Stimulated activated CD8-positive, alpha-beta memory T cell treated with anti-CD3 and anti-CD28 coated beads, Interleukin-2, amount 100 ng/mL, for 1 hour (primary cell): ENCODE data around the gene PTPRN2.

ENCODE experiments used
- DNase-seq, 2 donors: peaks; one replicate each; pipeline ENCODE4 v3.0.0-alpha.2; 2020; ENCODE audit warnings: low read depth in 2 of 2

The PTPRN2 gene

GRCh38 chr7:158140538-158141220 lies 446.9 kb downstream of the PTPRN2 start:
- DNase-seq, result no peak

- no peak for DNase-seq
Observed at GRCh38 chr7:158139499-158139898, 448.1 kb downstream of the PTPRN2 start.

GRCh38 chr7:158138329-158138597 lies 449.4 kb downstream of the PTPRN2 start:
- DNase-seq, result no peak

GRCh38 chr7:158137516-158138328 lies 449.9 kb downstream of the PTPRN2 start:
- DNase-seq, result no peak

GRCh38 chr7:158135931-158136330 lies 451.7 kb downstream of the PTPRN2 start:
- no peak for DNase-seq

- no peak for DNase-seq
Observed at GRCh38 chr7:158134824-158135223, 452.8 kb downstream of the PTPRN2 start.

- DNase-seq, result no peak
Observed at GRCh38 chr7:158133515-158134271, 453.9 kb downstream of the PTPRN2 start.

- no peak for DNase-seq
Observed at GRCh38 chr7:158133057-158133456, 454.6 kb downstream of the PTPRN2 start.

- no peak for DNase-seq
Observed at GRCh38 chr7:158130023-158130409, 457.6 kb downstream of the PTPRN2 start.

- DNase-seq, result no peak
Observed at GRCh38 chr7:158129037-158130022, 458.3 kb downstream of the PTPRN2 start.

GRCh38 chr7:158128572-158128971 lies 459.1 kb downstream of the PTPRN2 start:
- no peak for DNase-seq

- no peak for DNase-seq
Observed at GRCh38 chr7:158127241-158127640, 460.4 kb downstream of the PTPRN2 start.

- no peak for DNase-seq
Observed at GRCh38 chr7:158126661-158127060, 461.0 kb downstream of the PTPRN2 start.

- no peak for DNase-seq
Observed at GRCh38 chr7:158125721-158126120, 461.9 kb downstream of the PTPRN2 start.

GRCh38 chr7:158125091-158125490 lies 462.5 kb downstream of the PTPRN2 start:
- no peak for DNase-seq

GRCh38 chr7:158124671-158125079 lies 462.9 kb downstream of the PTPRN2 start:
- DNase-seq, result no peak

- DNase-seq, result no peak
Observed at GRCh38 chr7:158123753-158124152, 463.9 kb downstream of the PTPRN2 start.

- DNase-seq, result no peak
Observed at GRCh38 chr7:158123214-158123613, 464.4 kb downstream of the PTPRN2 start.

GRCh38 chr7:158121441-158122045 lies 466.1 kb downstream of the PTPRN2 start:
- no peak for DNase-seq

GRCh38 chr7:158120716-158121115 lies 466.9 kb downstream of the PTPRN2 start:
- no peak for DNase-seq

GRCh38 chr7:158120316-158120715 lies 467.3 kb downstream of the PTPRN2 start:
- DNase-seq, result no peak
